SK-N-SH treated with all-trans-retinoic acid at 6 μM for 48 hours (cell line): ENCODE data around the gene SARDH.

Experiments
- ATAC-seq: fragments of 200-7000 bp; cut with Tn5 transposase; 3 replicates; pipeline ENCODE4 v1.9.1; 2020; ENCODE audit warnings: mild to moderate bottlenecking, moderate library complexity
- ARNTL ChIP-seq: fragments of 450-650 bp; formaldehyde crosslinking; IDR thresholded peaks from 2 replicates; pipeline ENCODE4 v1.5.0; 2020; ENCODE audit warnings: low read depth, mild to moderate bottlenecking, moderate library complexity, borderline replicate concordance
- BACH2 ChIP-seq: fragments of 250-450 bp; sonication (Bioruptor Pico); IDR thresholded peaks from 2 replicates; pipeline ENCODE4 v1.9.0; 2021; ENCODE audit warnings: mild to moderate bottlenecking, borderline replicate concordance
- CSDC2 ChIP-seq: fragments of 250-450 bp; sonication (Bioruptor Pico); IDR thresholded peaks from 2 replicates; pipeline ENCODE4 v1.5.0; 2020; ENCODE audit warnings: mild to moderate bottlenecking, moderate library complexity
- CSRNP3 ChIP-seq: fragments of 250-450 bp; sonication (Bioruptor Pico); IDR thresholded peaks from 2 replicates; pipeline ENCODE4 v1.5.1; 2021; ENCODE audit warnings: mild to moderate bottlenecking, moderate library complexity
- ESRRG ChIP-seq: fragments of 250-450 bp; sonication (Bioruptor Pico); IDR thresholded peaks from 2 replicates; pipeline ENCODE4 v1.6.1; 2021; ENCODE audit warnings: mild to moderate bottlenecking
- GLIS3 ChIP-seq: fragments of 250-450 bp; sonication (Bioruptor Pico); IDR thresholded peaks from 2 replicates; pipeline ENCODE4 v1.5.0; 2020; ENCODE audit warnings: mild to moderate bottlenecking, moderate library complexity
- ISL1 ChIP-seq: fragments of 250-450 bp; sonication (Bioruptor Pico); IDR thresholded peaks from 2 replicates; pipeline ENCODE4 v2.1.2; 2022; ENCODE audit warnings: mild to moderate bottlenecking, moderate library complexity
- OSR1 ChIP-seq: fragments of 250-450 bp; sonication (Bioruptor Pico); IDR thresholded peaks from 2 replicates; pipeline ENCODE4 v1.8.0; 2022; ENCODE audit warnings: moderate library complexity, mild to moderate bottlenecking, inconsistent platforms
- PATZ1 ChIP-seq: fragments of 250-450 bp; sonication (Bioruptor Pico); IDR thresholded peaks from 2 replicates; pipeline ENCODE4 v1.8.0; 2020; ENCODE audit warnings: mild to moderate bottlenecking, moderate library complexity, borderline replicate concordance
- PPARA ChIP-seq: fragments of 250-450 bp; sonication (Bioruptor Pico); IDR thresholded peaks from 2 replicates; pipeline ENCODE4 v1.5.0; 2020; ENCODE audit warnings: mild to moderate bottlenecking, borderline replicate concordance
- RARB ChIP-seq: fragments of 250-450 bp; sonication (Bioruptor Pico); IDR thresholded peaks from 2 replicates; pipeline ENCODE4 v1.8.0; 2021; ENCODE audit warnings: mild to moderate bottlenecking, moderate library complexity
- SNAI2 ChIP-seq: fragments of 250-450 bp; sonication (Bioruptor Pico); IDR thresholded peaks from 2 replicates; pipeline ENCODE4 v1.5.0; 2020; ENCODE audit warnings: mild to moderate bottlenecking, moderate library complexity
- TCF4 ChIP-seq: fragments of 250-450 bp; sonication (Bioruptor Pico); IDR thresholded peaks from 2 replicates; pipeline ENCODE4 v1.8.0; 2021; ENCODE audit warnings: mild to moderate bottlenecking, moderate library complexity, borderline replicate concordance
- TOX ChIP-seq: fragments of 250-450 bp; sonication (Bioruptor Pico); IDR thresholded peaks from 2 replicates; pipeline ENCODE4 v1.8.0; 2021; ENCODE audit warnings: mild to moderate bottlenecking, moderate library complexity, borderline replicate concordance
- ZC3H10 ChIP-seq: fragments of 250-450 bp; sonication (Bioruptor Pico); IDR thresholded peaks from 2 replicates; pipeline ENCODE4 v1.5.1; 2021; ENCODE audit warnings: mild to moderate bottlenecking, moderate library complexity
- ZFP3 ChIP-seq: fragments of 250-450 bp; sonication (Bioruptor Pico); IDR thresholded peaks from 2 replicates; pipeline ENCODE4 v1.5.0; 2020; ENCODE audit warnings: mild to moderate bottlenecking, moderate library complexity
- ZFP30 ChIP-seq: fragments of 450-650 bp; formaldehyde crosslinking; IDR thresholded peaks from 2 replicates; pipeline ENCODE4 v1.5.0; 2022; ENCODE audit warnings: mild to moderate bottlenecking, moderate library complexity
- ZNF565 ChIP-seq: fragments of 450-650 bp; formaldehyde crosslinking; conservative IDR thresholded peaks from 2 replicates; pipeline ENCODE4 v1.5.0; 2020; ENCODE audit warnings: low read depth, mild to moderate bottlenecking, moderate library complexity
- ZNF70 ChIP-seq: fragments of 450-650 bp; formaldehyde crosslinking; IDR thresholded peaks from 2 replicates; pipeline ENCODE4 v1.5.0; 2020; ENCODE audit warnings: mild to moderate bottlenecking, moderate library complexity
- ZNF8 ChIP-seq: fragments of 450-650 bp; formaldehyde crosslinking; IDR thresholded peaks from 2 replicates; pipeline ENCODE4 v1.5.0; 2020; ENCODE audit warnings: mild to moderate bottlenecking, moderate library complexity
- TF ChIP-seq, protein P1 (sequence below): fragments of 250-450 bp; sonication (Bioruptor Pico); IDR thresholded peaks from 2 replicates; pipeline ENCODE4 v1.8.0; 2021; ENCODE audit warnings: low read depth, mild to moderate bottlenecking, moderate library complexity, borderline replicate concordance
- TF ChIP-seq, protein P2 (sequence below): fragments of 250-450 bp; sonication (Bioruptor Pico); IDR thresholded peaks from 2 replicates; pipeline ENCODE4 v1.5.1; 2020; ENCODE audit warnings: low read depth, mild to moderate bottlenecking, moderate library complexity

SARDH gene

DNA sequence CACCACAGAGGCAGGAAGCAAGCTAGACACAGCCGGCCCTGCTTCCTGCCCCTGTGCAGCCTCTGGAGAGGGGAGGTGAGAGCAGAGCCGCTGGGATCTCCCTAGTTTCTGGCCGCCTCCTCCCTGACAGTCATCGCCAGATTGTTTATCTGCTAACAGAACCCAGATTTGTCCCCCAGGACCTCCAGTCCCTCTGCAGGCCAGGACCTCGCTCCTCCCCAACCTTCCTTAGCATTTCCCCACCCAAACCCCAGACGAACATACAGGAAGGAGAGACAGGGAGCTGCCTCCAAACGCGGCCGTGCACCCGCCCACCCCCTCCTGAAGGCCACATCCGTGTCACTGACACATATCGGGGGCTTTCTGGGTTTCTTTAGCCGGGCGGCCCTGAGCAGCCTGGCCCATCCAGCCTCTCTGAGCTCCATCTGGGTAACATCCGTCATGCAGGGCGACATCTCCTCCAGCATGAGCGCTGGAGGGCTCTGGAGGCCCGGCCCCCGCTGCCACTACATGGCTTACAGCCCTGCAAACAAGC is 54.5 kb downstream of the SARDH start (continued):
- TF ChIP-seq TCF4 (CRISPR knock-in tag) (peak; percentile 31; the same call in 1 of the 2 replicates), OSR1 (no peak), ZNF565 (CRISPR knock-in tag) (no peak)

DNA sequence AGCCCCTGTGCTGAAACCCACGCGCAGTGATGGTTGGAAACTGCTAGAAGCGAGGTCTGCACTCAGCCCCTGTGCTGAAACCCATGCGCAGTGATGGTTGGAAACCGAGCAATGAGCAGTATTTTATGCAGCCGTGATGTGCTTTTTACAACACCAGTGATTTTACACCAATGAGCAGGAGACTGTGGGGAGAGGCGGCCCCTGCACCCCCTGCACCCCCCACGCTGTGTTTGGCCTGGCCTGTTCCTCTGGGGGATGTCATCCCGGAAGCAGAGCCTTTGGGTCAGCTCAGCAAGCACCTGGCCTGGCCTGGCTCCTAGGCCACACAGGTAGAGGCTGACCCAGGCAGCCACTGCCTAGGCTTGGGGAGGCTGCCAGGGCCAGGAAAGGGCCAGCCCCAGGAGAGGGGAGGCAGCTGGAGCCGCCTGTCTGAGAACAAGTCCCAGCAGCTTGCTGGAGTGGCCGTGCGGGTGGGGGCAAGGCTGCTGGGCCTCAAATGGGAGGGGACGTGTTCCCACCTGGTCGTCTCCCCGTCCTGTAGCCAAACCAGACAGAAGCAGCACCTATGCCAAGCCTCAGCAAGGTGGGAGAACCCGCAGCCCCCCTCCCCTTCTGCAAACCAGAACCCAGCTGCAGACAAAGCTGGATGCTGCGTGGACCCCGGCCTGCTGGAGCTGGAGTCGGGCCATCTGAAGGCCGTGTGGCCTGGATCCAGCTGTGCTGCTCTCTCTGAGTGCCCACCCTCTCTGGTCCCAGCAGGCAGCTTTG is 55.1 kb downstream of the SARDH start:
- no peak for ATAC-seq
- no peak for TF ChIP-seq TCF4 (CRISPR knock-in tag)
- no peak for TF ChIP-seq CSDC2 (CRISPR knock-in tag)
- no peak for TF ChIP-seq PATZ1 (CRISPR knock-in tag)
- TF ChIP-seq ZNF70: no peak
- TF ChIP-seq, protein P1, sequence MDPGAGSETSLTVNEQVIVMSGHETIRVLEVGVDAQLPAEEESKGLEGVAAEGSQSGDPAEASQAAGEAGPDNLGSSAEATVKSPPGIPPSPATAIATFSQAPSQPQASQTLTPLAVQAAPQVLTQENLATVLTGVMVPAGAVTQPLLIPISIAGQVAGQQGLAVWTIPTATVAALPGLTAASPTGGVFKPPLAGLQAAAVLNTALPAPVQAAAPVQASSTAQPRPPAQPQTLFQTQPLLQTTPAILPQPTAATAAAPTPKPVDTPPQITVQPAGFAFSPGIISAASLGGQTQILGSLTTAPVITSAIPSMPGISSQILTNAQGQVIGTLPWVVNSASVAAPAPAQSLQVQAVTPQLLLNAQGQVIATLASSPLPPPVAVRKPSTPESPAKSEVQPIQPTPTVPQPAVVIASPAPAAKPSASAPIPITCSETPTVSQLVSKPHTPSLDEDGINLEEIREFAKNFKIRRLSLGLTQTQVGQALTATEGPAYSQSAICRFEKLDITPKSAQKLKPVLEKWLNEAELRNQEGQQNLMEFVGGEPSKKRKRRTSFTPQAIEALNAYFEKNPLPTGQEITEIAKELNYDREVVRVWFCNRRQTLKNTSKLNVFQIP: no peak
- no peak for TF ChIP-seq ZFP30
- no peak for TF ChIP-seq RARB (CRISPR knock-in tag)
- TF ChIP-seq ESRRG (CRISPR knock-in tag): no peak
- no peak for TF ChIP-seq SNAI2
- TF ChIP-seq ZC3H10: no peak
- TF ChIP-seq ISL1 (CRISPR knock-in tag): no peak
- no peak for TF ChIP-seq ZNF8 (CRISPR knock-in tag)
- TF ChIP-seq, protein P2, sequence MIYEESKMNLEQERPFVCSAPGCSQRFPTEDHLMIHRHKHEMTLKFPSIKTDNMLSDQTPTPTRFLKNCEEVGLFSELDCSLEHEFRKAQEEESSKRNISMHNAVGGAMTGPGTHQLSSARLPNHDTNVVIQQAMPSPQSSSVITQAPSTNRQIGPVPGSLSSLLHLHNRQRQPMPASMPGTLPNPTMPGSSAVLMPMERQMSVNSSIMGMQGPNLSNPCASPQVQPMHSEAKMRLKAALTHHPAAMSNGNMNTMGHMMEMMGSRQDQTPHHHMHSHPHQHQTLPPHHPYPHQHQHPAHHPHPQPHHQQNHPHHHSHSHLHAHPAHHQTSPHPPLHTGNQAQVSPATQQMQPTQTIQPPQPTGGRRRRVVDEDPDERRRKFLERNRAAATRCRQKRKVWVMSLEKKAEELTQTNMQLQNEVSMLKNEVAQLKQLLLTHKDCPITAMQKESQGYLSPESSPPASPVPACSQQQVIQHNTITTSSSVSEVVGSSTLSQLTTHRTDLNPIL: no peak
- TF ChIP-seq ZFP3 (CRISPR knock-in tag): no peak
- no peak for TF ChIP-seq ARNTL
- no peak for TF ChIP-seq PPARA (CRISPR knock-in tag)
- no peak for TF ChIP-seq ZNF565 (CRISPR knock-in tag)
- no peak for TF ChIP-seq CSRNP3

DNA sequence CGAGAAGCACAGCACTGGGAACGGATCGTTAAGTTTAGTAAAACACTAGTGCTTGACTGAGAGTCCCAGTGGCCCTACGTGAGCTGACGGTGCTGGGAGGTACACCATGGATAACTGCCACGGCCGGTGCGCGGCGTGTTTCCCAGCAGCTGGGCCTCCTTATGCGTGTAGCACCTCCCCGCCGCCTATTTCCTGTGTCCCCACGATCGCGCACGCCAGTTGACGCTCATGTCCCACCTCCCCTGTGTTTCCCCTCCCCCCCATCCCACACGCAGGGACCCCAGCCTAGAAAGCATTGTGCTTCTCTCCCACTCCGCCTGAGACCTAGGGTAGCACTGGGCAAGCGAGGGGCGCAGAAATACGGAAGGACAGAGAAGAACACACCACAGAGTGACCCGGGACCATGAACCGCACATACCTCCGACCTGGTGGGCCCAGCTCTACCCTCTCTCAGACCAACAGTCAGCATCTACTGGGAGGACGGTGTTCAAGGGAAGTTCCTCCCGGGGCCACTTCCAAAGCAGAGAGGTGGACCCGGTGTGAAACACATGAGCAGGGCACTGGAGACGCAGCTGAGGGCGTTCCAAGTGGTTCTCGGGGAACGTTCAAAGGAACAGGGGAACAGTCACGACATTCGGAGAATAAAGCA is 56.4 kb downstream of the SARDH start:
- no peak for ATAC-seq
- no peak for TF ChIP-seq ZFP30
- TF ChIP-seq ZNF8 (CRISPR knock-in tag): no peak
- TF ChIP-seq ZNF565 (CRISPR knock-in tag): no peak
- no peak for TF ChIP-seq PATZ1 (CRISPR knock-in tag)
- TF ChIP-seq BACH2 (CRISPR knock-in tag): no peak
- TF ChIP-seq CSRNP3: no peak
- no peak for TF ChIP-seq TOX (CRISPR knock-in tag)
- no peak for TF ChIP-seq ISL1 (CRISPR knock-in tag)
- TF ChIP-seq ZC3H10: no peak
- no peak for TF ChIP-seq SNAI2
- TF ChIP-seq, protein P2: no peak
- TF ChIP-seq ESRRG (CRISPR knock-in tag): no peak
- no peak for TF ChIP-seq PPARA (CRISPR knock-in tag)
- TF ChIP-seq GLIS3: no peak
- no peak for TF ChIP-seq CSDC2 (CRISPR knock-in tag)
- no peak for TF ChIP-seq ZFP3 (CRISPR knock-in tag)
- no peak for TF ChIP-seq ZNF70
- no peak for TF ChIP-seq OSR1
